Loucy (cell line): ENCODE data around the gene BTRC.

Source experiments
- H2AFZ ChIP-seq: fragments of 200-600 bp; sonication (generic); 2 replicates; pipeline ENCODE4 v1.6.0; 2016; ENCODE audit warnings: antibody characterized with exemption, mild to moderate bottlenecking, low read length, moderate library complexity
- H3F3A ChIP-seq: fragments of 200-600 bp; 2 replicates; pipeline ENCODE4 v1.6.0; 2016; ENCODE audit warnings: antibody characterized with exemption, low read depth, mild to moderate bottlenecking
- H3K27me3 ChIP-seq: fragments of 200-600 bp; sonication (generic); 2 replicates; pipeline ENCODE4 v1.6.1; 2014; ENCODE audit warnings: low read length, mild to moderate bottlenecking; ENCODE audit not compliant: insufficient read depth, poor library complexity, severe bottlenecking
- H3K36me3 ChIP-seq: fragments of 200-600 bp; sonication (generic); 2 replicates; pipeline ENCODE4 v1.6.1; 2016; ENCODE audit warnings: low read length; ENCODE audit not compliant: insufficient read depth
- H3K4me1 ChIP-seq: fragments of 200-600 bp; sonication (generic); 2 replicates; pipeline ENCODE4 v1.5.1; 2014; ENCODE audit warnings: low read length, mild to moderate bottlenecking; ENCODE audit not compliant: insufficient read depth, poor library complexity, severe bottlenecking
- H3K4me2 ChIP-seq: fragments of 200-600 bp; sonication (generic); 2 replicates; pipeline ENCODE4 v1.6.0; 2014; ENCODE audit warnings: antibody characterized with exemption, low read length, low read depth, mild to moderate bottlenecking; ENCODE audit not compliant: poor library complexity, severe bottlenecking
- H3K4me3 ChIP-seq: fragments of 200-600 bp; sonication (generic); 2 replicates; pipeline ENCODE4 v1.5.1; 2014; ENCODE audit warnings: low read length, mild to moderate bottlenecking, mixed read lengths; ENCODE audit not compliant: poor library complexity, severe bottlenecking
- H3K79me2 ChIP-seq: fragments of 200-600 bp; sonication (generic); 2 replicates; pipeline ENCODE4 v1.6.1; 2014; ENCODE audit warnings: low read length; ENCODE audit not compliant: insufficient read depth
- H3K9ac ChIP-seq: fragments of 200-600 bp; sonication (generic); 2 replicates; pipeline ENCODE4 v1.6.0; 2014; ENCODE audit warnings: mild to moderate bottlenecking, low read depth, low read length, moderate library complexity; ENCODE audit not compliant: poor library complexity, severe bottlenecking
- H3K9me2 ChIP-seq: fragments of 200-600 bp; sonication (generic); replicated peaks from 2 replicates; pipeline ENCODE4 v1.6.1; 2016; ENCODE audit warnings: low read depth, low read length, mixed read lengths
- H3K9me3 ChIP-seq: fragments of 200-600 bp; sonication (generic); 2 replicates; pipeline ENCODE4 v1.6.1; 2014; ENCODE audit warnings: mild to moderate bottlenecking, antibody characterized with exemption, low read length, low read depth; ENCODE audit not compliant: insufficient read depth
- H4K20me1 ChIP-seq: fragments of 200-600 bp; sonication (generic); 2 replicates; pipeline ENCODE4 v1.6.0; 2014; ENCODE audit warnings: antibody characterized with exemption, low read length, mild to moderate bottlenecking; ENCODE audit not compliant: insufficient read depth, poor library complexity, severe bottlenecking
- EZH2phosphoT487 ChIP-seq: fragments of 200-600 bp; IDR thresholded peaks from 2 replicates; pipeline ENCODE4 v1.6.1; 2018; ENCODE audit warnings: antibody characterized with exemption, mild to moderate bottlenecking, moderate library complexity, borderline replicate concordance
- TF ChIP-seq, protein P1 (sequence below): fragments of 200-600 bp; sonication (generic); conservative IDR thresholded peaks from 2 replicates; pipeline ENCODE4 v1.5.1; 2014; ENCODE audit warnings: mild to moderate bottlenecking, antibody characterized with exemption, low read length

Gene BTRC

DNA sequence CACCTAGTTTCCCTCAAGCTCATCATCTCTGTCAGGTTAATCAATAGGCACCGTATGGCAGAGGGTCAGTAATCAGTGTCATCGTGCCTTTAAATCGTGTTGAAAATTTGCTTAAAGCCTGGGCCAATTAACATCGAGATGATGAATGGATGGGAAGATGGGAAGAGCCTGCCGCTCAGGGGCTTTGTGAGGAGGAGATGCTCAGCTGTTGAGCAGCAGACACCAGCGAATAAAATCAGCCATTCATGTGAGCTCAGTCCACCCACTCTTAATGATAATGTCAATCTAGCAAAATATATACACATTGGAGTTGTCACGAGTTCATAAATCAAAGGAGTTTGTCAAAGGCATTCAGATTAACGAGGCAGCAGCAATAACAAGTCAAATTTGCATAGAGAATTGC lies 97.7 kb downstream of the BTRC start:
- H4K20me1 ChIP-seq = peaks cover 56% of the 10 kb centered on the region
- H2AFZ ChIP-seq = no peak overlapping the region
- H3K4me2 ChIP-seq = no peak overlapping the region
- no peaks in the 10 kb centered on the region for H3K79me2 ChIP-seq
- no peak overlapping the region for H3K4me3 ChIP-seq
- no peak overlapping the region for H3K9ac ChIP-seq
- H3K36me3 ChIP-seq = no peaks in the 10 kb centered on the region
- no peak for TF ChIP-seq EZH2phosphoT487
- TF ChIP-seq, protein P1, sequence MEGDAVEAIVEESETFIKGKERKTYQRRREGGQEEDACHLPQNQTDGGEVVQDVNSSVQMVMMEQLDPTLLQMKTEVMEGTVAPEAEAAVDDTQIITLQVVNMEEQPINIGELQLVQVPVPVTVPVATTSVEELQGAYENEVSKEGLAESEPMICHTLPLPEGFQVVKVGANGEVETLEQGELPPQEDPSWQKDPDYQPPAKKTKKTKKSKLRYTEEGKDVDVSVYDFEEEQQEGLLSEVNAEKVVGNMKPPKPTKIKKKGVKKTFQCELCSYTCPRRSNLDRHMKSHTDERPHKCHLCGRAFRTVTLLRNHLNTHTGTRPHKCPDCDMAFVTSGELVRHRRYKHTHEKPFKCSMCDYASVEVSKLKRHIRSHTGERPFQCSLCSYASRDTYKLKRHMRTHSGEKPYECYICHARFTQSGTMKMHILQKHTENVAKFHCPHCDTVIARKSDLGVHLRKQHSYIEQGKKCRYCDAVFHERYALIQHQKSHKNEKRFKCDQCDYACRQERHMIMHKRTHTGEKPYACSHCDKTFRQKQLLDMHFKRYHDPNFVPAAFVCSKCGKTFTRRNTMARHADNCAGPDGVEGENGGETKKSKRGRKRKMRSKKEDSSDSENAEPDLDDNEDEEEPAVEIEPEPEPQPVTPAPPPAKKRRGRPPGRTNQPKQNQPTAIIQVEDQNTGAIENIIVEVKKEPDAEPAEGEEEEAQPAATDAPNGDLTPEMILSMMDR = no peak
- H3K4me1 ChIP-seq = peaks cover 37% of the 10 kb centered on the region
- no peaks in the 10 kb centered on the region for H3K27me3 ChIP-seq
- no peaks in the 10 kb centered on the region for H3K9me3 ChIP-seq
- H3K9me2 ChIP-seq = no peaks in the 10 kb centered on the region
- peaks cover 10% of the 10 kb centered on the region for H3F3A ChIP-seq

DNA sequence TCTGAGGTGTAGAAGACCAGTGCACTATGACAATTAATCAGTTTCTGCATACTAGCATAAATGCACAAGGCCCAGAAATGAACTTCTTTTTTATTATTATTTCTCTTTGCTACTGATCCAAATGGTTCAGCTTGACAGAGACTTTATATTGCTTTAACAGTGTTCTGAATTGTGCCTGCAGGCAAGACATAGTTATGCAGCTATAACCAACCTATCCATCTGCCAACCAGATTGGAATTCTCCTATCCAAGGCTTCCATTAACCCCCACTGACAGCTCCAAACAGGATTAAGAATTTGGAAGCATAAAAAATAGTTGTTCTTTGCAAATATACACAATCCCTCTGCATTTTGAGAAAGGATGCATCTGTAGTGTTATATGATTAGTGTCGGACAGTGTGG lies 98.2 kb downstream of the BTRC start:
- Histone ChIP-seq H3K79me2 (no peaks in the 10 kb centered on the region), H3K9ac (no peak overlapping the region), H4K20me1 (peaks cover 57% of the 10 kb centered on the region), H3K9me3 (no peaks in the 10 kb centered on the region), H3K9me2 (no peaks in the 10 kb centered on the region), H2AFZ (no peak overlapping the region), H3K27me3 (no peaks in the 10 kb centered on the region), H3K4me3 (no peak overlapping the region), H3K4me2 (no peak overlapping the region), H3K36me3 (no peaks in the 10 kb centered on the region), H3F3A (peaks cover 10% of the 10 kb centered on the region), H3K4me1 (peaks cover 37% of the 10 kb centered on the region)
- TF ChIP-seq EZH2phosphoT487 = no peak
- TF ChIP-seq, protein P1 = no peak

DNA sequence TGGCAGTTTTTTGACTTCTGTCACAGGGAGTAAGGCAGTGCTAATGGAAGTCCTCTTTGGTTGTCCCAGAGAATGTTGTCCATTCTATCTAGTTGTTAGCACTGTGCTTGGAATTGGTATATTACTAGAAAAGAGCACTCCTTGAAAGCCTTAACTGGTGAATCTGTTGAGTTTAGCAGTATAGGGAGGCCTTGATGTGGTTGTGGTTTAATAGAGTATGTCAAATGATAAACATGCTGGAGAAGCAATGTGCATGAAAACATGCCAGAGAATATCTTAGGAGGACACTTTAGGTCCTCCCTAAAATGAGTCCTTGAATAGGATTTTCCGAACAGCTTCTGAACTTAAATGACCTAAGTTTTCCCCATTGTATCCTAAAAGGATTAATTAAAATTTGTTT lies 98.6 kb downstream of the BTRC start:
- no peaks in the 10 kb centered on the region for H3K36me3 ChIP-seq
- H3K9me2 ChIP-seq = no peaks in the 10 kb centered on the region
- no peaks in the 10 kb centered on the region for H3K27me3 ChIP-seq
- H3K9ac ChIP-seq = no peak overlapping the region
- H3K4me1 ChIP-seq = peaks cover 37% of the 10 kb centered on the region
- H2AFZ ChIP-seq = no peak overlapping the region
- no peak overlapping the region for H3K4me3 ChIP-seq
- TF ChIP-seq EZH2phosphoT487 = no peak
- TF ChIP-seq, protein P1 = no peak
- no peaks in the 10 kb centered on the region for H3K79me2 ChIP-seq
- peak overlapping the region; percentile 78 for H3K4me2 ChIP-seq
- peaks cover 10% of the 10 kb centered on the region for H3F3A ChIP-seq
- no peaks in the 10 kb centered on the region for H3K9me3 ChIP-seq
- H4K20me1 ChIP-seq = peaks cover 57% of the 10 kb centered on the region
